Transverse colon (tissue), 4 donors: ENCODE measurements around the gene NOB1. TPM values are rescaled to one million over a fixed set of nuclear protein-coding genes. Genes with fewer than 3 reads are reported as not detected.

Experiments used
- DNase-seq: peaks from one replicate; pipeline ENCODE4 v3.0.0-alpha.2; 2019
- H3K27ac ChIP-seq, 4 donors: fragments of 200-600 bp; sonication (generic); 2 replicates each; pipeline ENCODE4 v1.5.1; 2016 to 2018; ENCODE audit warnings: inconsistent platforms in 4 of 4
- H3K27me3 ChIP-seq: fragments of 200-600 bp; sonication (generic); 2 replicates; pipeline ENCODE4 v1.5.1; 2017; ENCODE audit warnings: inconsistent platforms
- H3K36me3 ChIP-seq, 4 donors: fragments of 200-600 bp; sonication (generic); 2 replicates each; pipeline ENCODE4 v1.5.1; 2017 to 2019; ENCODE audit warnings: inconsistent platforms in 4 of 4
- H3K4me1 ChIP-seq, 4 donors: fragments of 200-600 bp; sonication (generic); 2 replicates each; pipeline ENCODE4 v1.5.1; 2017 to 2020; ENCODE audit warnings: inconsistent platforms in 4 of 4
- H3K4me3 ChIP-seq, 4 donors: fragments of 200-600 bp; sonication (generic); 1 replicate in 1 of 4; 2 replicates in 3 of 4; pipeline versions ENCODE4 v1.5.1 to v1.6.1; 2017 to 2019; ENCODE audit warnings: inconsistent platforms in 4 of 4
- H3K9me3 ChIP-seq, 2 donors: fragments of 200-600 bp; sonication (generic); 2 replicates each; pipeline ENCODE4 v1.5.1; 2017 to 2019; ENCODE audit warnings: inconsistent platforms in 2 of 2
- EP300 ChIP-seq: sonication (generic); formaldehyde crosslinking; IDR thresholded peaks from one replicate; pipeline ENCODE4 v1.6.1; 2017; ENCODE audit warnings: antibody characterized with exemption, low read depth
- POLR2A ChIP-seq: fragments of 450-650 bp; IDR thresholded peaks from one replicate; pipeline ENCODE4 v1.6.1; 2016; ENCODE audit warnings: antibody characterized with exemption, mild to moderate bottlenecking, moderate library complexity
- POLR2AphosphoS5 ChIP-seq, 3 donors: sonication (generic); formaldehyde crosslinking; IDR thresholded peaks; one replicate each; pipeline ENCODE4 v1.6.1; 2016; ENCODE audit warnings: antibody characterized with exemption in 3 of 3
- WGBS, 2 donors: methylation state at CpG; one replicate each; pipeline ENCODE4 v1.1.5; 2018; ENCODE audit warnings: low coverage in 1 of 2; 5-methylcytosine and 5-hydroxymethylcytosine counted together
- in situ Hi-C, 4 donors: fragments of 200-750 bp; cut with MboI; loops; one replicate each; pipeline versions ENCODE4 v1.15.0 to v1.15.1; 2017; ENCODE audit warnings: low sequenced_read_pairs in 3 of 4, low pct_ligation_motif_present in 1 of 4, low pct_unique_long_range_greater_than_20kb in 1 of 4
- intact Hi-C: fragments of 100-400 bp; cut with DNase I; formaldehyde crosslinking; loops from one replicate; pipeline ENCODE4 v1.15.1; 2023; ENCODE audit warnings: low total_unique reads
- total RNA-seq, 4 donors: library from RNA; depleted of rRNA; stranded (reverse); fragments of >200 nt; gene quantifications; one replicate each; pipeline ENCODE4 v1.1.0, GENCODE V29; 2016
- TF ChIP-seq, protein P1 (sequence below), 5 experiments: fragments of 200-600 bp in 3 of 5; fragments of 450-650 bp in 2 of 5; sonication (generic) in 3 of 5; IDR thresholded peaks; 1 replicate in 2 of 5; 2 replicates in 3 of 5; pipeline ENCODE4 v1.5.1; 2016 to 2017; ENCODE audit warnings: antibody characterized with exemption in 5 of 5, inconsistent platforms in 3 of 5, mild to moderate bottlenecking in 2 of 5, moderate library complexity in 1 of 5

Gene NOB1
- total RNA-seq, 4 donors from 2014 or later, result 21.2 to 60.2 (median 34.0) TPM

DNA sequence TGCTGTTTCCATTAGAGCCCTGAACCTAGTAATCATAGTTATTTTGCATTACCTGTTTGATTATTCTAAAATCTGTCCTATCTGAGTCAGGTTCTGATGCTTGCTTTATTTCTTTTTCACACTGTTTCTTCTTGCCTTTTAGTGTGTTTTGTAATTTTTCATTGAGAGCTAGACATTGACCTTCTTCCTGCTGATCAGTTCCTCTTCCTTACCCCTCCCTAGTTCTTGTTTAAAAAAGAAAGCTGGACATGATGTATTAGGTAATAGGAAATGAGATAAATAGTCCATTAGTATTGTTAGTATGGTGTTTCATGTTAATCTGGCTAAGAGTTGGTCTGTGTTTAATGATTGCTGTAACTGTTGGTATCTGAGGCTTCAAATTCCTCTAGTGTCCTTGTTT, 20.8 kb upstream of the NOB1 start:
- H3K4me3 ChIP-seq, result no peak overlapping the region
- no peak for TF ChIP-seq POLR2A
- TF ChIP-seq, protein P1, sequence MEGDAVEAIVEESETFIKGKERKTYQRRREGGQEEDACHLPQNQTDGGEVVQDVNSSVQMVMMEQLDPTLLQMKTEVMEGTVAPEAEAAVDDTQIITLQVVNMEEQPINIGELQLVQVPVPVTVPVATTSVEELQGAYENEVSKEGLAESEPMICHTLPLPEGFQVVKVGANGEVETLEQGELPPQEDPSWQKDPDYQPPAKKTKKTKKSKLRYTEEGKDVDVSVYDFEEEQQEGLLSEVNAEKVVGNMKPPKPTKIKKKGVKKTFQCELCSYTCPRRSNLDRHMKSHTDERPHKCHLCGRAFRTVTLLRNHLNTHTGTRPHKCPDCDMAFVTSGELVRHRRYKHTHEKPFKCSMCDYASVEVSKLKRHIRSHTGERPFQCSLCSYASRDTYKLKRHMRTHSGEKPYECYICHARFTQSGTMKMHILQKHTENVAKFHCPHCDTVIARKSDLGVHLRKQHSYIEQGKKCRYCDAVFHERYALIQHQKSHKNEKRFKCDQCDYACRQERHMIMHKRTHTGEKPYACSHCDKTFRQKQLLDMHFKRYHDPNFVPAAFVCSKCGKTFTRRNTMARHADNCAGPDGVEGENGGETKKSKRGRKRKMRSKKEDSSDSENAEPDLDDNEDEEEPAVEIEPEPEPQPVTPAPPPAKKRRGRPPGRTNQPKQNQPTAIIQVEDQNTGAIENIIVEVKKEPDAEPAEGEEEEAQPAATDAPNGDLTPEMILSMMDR (IDR thresholded peaks at IDR 0.05), result no peak
- TF ChIP-seq POLR2AphosphoS5 (IDR thresholded peaks at IDR 0.05), result no peak
- TF ChIP-seq EP300, result no peak
- peaks cover 0 to 6% (median 0%) of the 10 kb centered on the region in 4 donors for H3K36me3 ChIP-seq
- in situ Hi-C loops, result no loop called here
- H3K9me3 ChIP-seq, result no peaks in the 10 kb centered on the region
- H3K27ac ChIP-seq, result no peak overlapping the region
- intact Hi-C loops, result no loop called here
- H3K4me1 ChIP-seq, result peaks cover 0 to 24% (median 6%) of the 10 kb centered on the region in 4 donors
- DNase-seq, result no peak
- no peaks in the 10 kb centered on the region for H3K27me3 ChIP-seq

DNA sequence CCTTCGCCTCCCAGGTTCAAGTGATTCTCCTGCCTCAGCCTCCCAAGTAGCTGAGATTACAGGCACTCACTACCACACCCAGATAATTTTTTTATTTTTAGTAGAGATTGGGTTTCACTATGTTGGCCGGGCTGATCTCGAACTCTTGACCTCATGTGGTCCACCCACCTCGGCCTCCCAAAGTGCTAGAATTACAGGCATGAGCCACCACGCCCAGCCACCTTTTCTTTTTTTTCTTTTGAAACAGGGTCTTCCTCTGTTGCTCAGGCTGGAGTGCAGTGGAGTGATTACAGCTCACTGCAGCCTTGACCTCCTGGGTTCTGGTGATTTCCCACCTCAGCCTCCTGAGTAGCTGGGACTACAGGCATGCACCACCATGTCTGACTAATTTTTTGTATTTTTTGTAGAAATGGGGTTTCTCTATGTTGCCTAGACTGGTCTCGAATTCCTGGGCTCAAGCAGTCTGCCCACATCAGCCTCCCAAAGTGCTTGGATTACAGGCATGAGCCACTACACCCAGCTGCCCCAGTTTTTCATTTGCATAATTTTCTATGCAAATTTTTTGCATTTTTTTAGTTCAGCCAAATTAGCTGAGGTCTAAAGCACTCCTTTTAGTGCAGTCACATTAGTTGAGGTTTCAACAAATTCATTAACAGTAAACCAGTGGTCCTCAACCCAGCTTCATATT, 18.7 kb upstream of the NOB1 start:
- Histone ChIP-seq H3K4me1 (peaks cover 0 to 24% (median 6%) of the 10 kb centered on the region in 4 donors), H3K27me3 (no peaks in the 10 kb centered on the region), H3K4me3 (no peak overlapping the region), H3K9me3 (no peaks in the 10 kb centered on the region), H3K36me3 (peaks cover 0 to 6% (median 0%) of the 10 kb centered on the region in 4 donors), H3K27ac (no peak overlapping the region)
- in situ Hi-C loops, result no loop called here
- no peak for TF ChIP-seq EP300
- TF ChIP-seq POLR2AphosphoS5 (IDR thresholded peaks at IDR 0.05), result no peak
- TF ChIP-seq POLR2A, result no peak
- TF ChIP-seq, protein P1 (IDR thresholded peaks at IDR 0.05), result no peak
- intact Hi-C loops, result no loop called here
- DNase-seq, result no peak
- WGBS, 2 donors, result 73 to 76% methylated on average over 4 to 6 of the region's 6 CpGs

DNA sequence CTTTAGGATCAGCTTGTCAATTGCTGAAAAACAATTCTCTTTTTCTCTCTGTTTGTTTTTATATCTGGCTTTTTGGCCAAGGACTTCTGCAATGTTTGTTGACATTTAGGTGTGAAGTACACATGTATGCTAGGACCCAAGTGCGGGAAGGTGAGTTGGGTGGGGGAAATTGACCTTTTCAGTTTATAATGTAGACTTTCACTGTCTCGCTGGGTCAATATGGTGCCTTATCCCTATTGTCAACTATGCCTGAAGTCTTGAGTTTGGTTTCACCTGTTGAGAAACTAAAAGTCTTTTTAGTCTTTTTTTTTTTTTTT, 16.9 kb upstream of the NOB1 start:
- no peaks in the 10 kb centered on the region for H3K27me3 ChIP-seq
- no peak for DNase-seq
- peaks cover 0 to 6% (median 0%) of the 10 kb centered on the region in 4 donors for H3K36me3 ChIP-seq
- intact Hi-C loops (no loop called here), in situ Hi-C loops (no loop called here)
- TF ChIP-seq POLR2A (no peak), POLR2AphosphoS5 (IDR thresholded peaks at IDR 0.05) (no peak), EP300 (no peak)
- H3K9me3 ChIP-seq, result no peaks in the 10 kb centered on the region
- peaks cover 0 to 34% (median 8%) of the 10 kb centered on the region in 4 donors for H3K4me1 ChIP-seq
- no peak overlapping the region for H3K27ac ChIP-seq
- H3K4me3 ChIP-seq, result no peak overlapping the region
- 67 to 79% methylated on average over 1 to 2 of the region's 2 CpGs for WGBS, 2 donors

DNA sequence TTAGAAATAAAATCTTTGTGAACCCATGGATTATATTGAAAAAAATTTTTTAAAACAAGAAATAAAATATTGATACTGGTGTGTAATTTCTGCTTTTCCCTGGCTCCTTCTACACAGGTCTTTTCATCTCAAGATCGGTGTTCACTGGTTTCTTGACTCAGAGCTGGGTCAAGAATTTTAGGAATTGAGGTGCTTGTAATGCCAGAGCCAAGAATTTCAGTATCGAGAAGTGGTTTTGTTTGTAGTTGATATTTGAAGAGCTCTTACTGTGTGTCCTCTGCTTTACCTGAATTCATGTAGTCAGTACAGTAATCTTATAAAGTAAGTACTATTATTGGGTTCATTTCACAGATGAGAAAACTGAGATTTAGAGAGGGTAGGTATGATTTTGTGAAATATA, 14.7 kb upstream of the NOB1 start:
- H3K4me1 ChIP-seq, result peaks cover 0 to 36% (median 8%) of the 10 kb centered on the region in 4 donors
- in situ Hi-C loops, result no loop called here
- no peak for DNase-seq

DNA sequence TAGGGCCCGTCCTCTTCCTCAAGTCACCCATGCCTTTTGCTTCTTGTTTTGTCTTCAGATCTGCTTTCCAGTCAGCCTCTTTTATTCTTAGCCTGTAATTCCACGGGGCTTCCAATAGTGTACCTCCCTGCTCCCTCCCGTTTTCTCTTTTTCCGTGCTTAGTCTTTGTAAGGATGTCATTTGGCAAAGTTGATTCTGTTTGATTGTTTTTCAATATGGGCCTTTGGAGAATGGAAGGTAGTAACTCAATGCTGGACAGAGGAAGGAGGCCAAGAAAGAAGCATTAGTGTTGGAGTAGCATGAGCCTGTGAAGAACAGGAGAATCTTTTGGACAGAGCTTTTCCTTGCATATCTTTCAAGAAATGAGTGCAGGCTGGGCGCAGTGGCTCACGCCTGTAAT, 13.9 kb upstream of the NOB1 start:
- no peaks in the 10 kb centered on the region for H3K9me3 ChIP-seq
- intact Hi-C loops, result no loop called here
- no peaks in the 10 kb centered on the region for H3K27me3 ChIP-seq
- no peak overlapping the region for H3K27ac ChIP-seq
- 91 to 93% methylated on average over 6 of the region's 6 CpGs for WGBS, 2 donors
- H3K4me3 ChIP-seq, result no peak overlapping the region
- in situ Hi-C loops, result no loop called here
- TF ChIP-seq, protein P1 (IDR thresholded peaks at IDR 0.05), result no peak
- TF ChIP-seq POLR2AphosphoS5 (IDR thresholded peaks at IDR 0.05) (no peak), POLR2A (no peak), EP300 (no peak)
- H3K4me1 ChIP-seq, result peaks cover 0 to 43% (median 10%) of the 10 kb centered on the region in 4 donors
- H3K36me3 ChIP-seq, result no peaks in the 10 kb centered on the region
- DNase-seq, result no peak

More for the DNA sequence above, 14.7 kb upstream of the NOB1 start:
- Histone ChIP-seq H3K27me3 (no peaks in the 10 kb centered on the region), H3K4me3 (no peak overlapping the region), H3K36me3 (no peaks in the 10 kb centered on the region), H3K9me3 (no peaks in the 10 kb centered on the region), H3K27ac (no peak overlapping the region)
- TF ChIP-seq EP300, result no peak
- intact Hi-C loops, result no loop called here
- 49 to 50% methylated on average over 2 of the region's 2 CpGs for WGBS, 2 donors
